ENCODE measurements around the gene SPON1.

Gene SPON1

DNA sequence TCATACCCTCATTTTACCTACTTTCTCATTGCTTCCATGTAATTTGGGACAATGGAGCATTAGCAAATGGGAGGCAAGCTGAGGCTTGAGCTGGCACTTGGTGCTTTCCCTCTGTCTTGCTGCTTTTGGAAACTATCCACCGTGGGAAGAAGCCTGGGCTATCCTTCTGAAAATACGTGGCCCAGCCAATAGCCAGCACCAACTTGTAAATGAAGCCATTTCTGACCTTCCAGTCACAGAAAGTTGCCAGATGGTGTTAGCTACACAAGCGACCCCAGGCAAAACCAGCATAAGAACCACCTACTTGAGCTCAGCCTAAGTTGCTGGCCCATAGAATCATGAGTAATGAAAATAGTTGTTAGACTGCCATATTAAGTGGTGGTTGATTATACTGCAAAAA is 18.5 kb upstream of the SPON1 start:
- no peak for DNase-seq (ENCODE audit: low spot score)

DNA sequence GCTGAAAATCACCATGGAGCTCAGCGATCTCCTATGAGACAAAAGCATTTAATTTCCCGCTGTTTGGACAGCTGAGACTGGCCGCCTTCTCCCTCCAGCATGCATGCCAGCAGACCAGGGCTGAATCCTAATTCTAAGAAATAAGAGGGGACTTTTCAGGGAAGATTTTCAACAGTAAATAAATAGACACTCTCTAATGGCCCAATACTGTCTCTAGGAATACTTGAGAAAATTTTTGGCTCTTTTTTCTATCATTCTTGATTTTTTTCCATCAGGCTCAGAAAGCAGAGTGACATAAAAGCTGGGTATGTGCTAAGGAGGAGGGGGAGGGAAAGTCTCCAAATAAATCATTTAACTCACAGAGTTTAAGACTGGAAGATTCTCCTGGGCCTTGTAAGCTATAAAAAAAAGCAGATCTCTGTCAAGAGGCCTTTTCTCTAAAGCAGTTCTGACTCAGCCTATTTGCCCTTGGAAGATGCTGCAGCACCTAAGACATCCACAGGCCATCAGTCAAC is 17.6 kb upstream of the SPON1 start:
- no peak for DNase-seq (ENCODE audit: low spot score)

DNA sequence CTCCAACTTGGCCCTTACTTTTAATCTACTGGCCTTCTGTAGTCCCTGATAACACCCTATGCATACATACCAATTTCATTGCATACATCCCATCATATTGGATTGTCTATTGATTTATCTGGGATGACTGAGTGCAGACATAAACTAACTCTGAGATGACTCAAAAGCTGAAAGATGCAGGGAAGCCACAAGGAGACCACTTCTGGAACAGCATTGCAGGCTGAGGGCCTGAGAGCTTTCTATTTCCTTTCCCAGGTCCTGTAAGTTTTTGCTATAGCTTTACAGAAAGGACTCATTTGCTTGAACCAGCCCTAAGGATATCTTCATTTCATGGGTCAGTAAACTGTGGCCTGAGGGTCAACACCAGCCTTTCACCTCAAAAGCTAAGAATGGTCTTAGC is 15.1 kb upstream of the SPON1 start:
- no peak for DNase-seq (ENCODE audit: low spot score)

DNA sequence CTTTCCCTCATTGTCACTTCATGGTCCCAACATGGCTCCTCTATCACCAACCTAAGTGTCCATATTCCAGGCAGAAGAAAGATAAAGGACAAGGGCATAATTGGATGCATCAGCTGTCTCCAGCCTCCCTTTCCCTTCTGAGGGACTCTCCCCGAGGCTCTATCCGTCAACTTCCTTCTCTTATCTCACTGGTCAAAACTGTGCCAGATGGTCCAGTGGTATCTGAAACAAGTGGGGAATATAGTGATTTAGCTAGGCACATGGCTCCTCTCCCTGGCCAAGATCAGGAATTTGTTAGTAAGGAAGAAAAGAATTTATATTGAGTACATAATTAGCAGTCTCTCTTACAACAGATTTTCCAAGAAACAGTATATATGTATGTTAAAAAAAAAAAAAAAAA is 12.6 kb upstream of the SPON1 start:
- no peak for DNase-seq (ENCODE audit: low spot score)

DNA sequence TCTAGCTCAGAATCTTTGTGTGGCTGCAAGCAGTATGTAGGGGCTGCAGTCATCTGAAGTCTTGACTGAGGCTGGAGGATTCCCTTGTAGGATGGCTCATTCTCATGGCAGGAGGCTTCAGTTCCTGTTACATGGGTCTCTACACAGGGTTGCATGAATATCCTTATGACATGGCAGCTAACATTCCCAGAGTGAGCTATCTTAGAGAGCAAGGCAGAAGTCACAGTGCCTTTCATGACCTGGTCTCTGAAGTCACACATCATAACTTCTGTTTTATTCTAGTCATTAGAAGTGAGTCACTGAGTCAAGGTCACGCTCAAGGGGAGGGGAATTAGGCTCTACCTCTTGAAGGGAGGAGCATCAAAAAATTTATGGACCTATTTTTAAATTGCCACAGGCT is 10.3 kb upstream of the SPON1 start:
- DNase-seq (ENCODE audit: low spot score) = no peak

DNA sequence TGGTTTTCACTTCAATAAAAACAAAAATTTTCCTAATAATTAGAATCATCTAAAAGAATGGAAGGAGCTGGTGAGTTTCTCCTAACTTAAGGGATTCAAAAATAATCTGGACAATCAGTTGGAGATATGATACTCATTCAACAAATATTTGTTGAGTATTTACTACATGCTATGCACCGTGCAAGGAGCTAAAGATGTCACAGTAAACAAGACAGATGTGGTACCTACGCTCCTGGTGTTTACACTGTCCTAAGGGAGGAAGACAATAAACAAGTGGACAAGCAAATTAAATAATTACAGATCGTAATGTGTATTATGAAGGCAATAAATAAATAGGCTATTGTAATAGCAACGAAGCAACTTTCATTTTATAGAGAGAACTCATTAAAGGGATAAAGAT is 9.9 kb upstream of the SPON1 start:
- DNase-seq (ENCODE audit: low spot score) = no peak

DNA sequence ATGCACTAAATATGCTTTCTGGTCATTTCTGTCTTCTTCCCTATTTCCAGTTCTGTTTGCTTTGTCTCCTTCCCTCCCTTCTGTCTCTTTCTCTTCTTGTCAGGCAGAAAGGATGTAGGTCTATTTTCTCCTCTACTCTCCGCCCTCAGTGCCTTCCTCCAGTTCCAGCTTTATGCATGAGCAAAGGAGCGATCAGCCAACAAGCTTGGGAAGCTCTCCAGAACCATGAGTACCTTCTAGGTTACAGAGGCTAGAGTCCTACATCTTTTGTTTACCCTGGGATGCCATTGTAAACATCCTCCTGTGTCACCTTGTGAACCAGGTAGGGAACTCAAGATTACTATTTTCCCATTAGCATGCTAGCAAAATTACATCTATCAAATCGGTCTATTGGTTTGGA is 7.9 kb upstream of the SPON1 start:
- DNase-seq (ENCODE audit: low spot score) = no peak

DNA sequence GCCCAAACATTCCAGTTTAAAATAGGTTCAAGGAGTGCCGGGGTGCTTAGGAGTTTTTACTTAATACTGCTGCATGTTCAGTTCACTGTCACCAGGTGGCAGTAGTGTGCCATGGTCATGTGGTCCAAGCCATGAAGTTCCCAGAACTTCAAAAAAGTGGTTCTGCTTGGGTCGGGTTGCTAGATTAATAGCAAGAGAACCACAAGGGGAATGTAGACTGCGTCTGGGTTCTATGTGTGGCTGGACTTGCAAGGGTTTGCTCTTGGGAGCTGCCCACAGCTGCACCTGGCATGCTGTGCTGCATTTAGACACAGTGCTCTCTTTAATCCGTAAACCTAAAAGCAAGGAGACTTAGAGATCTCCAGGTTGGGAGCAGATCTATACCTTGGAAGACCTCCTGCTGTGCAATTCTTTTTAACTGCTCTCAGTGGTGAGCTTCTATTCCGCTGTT is 6.5 kb upstream of the SPON1 start:
- peak; percentile 59 for DNase-seq (ENCODE audit: low spot score)

DNA sequence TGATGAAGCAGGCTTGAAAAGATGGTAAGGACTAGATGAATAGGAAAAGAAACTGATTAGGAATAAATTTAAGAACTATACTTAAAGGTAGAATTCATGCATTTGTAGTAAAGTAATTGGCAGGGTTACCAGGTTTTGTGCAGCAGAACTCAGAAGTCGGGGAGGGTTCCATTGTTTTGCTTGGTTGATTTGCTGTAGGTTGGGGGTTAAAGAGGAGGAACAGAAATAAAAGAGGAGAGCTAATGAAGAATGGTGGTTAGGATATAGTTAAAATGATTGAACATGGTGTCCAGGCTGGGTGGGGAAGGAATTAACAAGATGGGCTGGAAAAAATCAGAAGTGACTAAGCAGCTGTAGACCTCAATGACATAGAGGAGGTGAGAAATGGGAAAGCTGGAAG is 5.5 kb upstream of the SPON1 start:
- no peak for DNase-seq (ENCODE audit: low spot score)

DNA sequence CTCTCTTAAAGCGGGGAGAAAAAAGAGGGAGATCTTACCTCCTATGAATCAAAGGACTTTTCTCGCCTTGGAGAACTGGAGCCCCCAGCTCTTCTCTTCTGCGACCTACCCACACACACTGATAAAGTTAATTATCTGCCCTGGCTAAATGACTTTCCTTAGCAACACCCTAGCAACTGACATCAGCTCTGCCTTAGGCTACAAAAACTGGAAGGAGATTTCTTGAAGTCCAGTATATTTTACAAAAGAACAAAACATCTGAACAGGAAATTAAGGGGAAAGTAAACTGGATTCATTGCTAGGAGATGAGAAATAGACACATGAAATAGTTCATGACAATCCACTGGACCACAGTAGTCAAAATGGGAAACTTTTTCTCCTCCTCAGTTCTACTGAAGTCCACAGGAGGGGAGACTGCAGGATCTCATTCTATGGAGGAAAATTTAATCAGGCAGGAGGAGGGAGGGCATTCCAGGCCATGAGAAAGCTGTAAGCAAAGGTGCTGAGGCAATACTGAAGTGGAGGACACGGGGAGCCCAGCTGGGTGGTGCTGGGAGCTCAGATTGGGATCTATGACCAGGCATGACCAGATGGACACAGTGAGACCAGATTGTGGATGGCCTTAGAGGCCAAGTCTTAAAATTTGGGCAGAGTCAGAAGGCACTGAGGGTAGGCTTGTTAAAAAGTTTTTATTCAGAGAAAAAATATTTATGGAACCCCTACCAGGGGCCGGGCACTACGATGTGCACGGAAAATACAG is 3.7 kb upstream of the SPON1 start:
- DNase-seq (ENCODE audit: low spot score) = no peak

DNA sequence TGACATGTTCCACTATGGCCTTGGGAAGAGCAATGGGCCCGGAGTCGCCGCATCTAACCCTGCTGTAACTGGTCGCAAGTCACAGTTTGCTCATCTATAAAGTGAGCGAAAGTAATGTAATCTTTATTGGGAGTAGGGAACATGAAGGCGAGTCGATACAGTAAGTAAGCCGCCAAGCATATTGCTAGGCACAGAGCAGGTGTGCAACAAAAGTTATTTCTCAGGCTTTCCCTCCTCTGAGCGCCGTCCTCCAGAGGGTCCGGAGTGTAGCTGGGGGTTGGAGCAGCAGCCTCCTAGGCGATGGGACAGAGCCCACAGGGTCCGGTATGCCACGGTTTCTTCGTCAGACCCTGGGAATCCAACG is 343 bp upstream of the SPON1 start:
- no peak for DNase-seq (ENCODE audit: low spot score)

DNA sequence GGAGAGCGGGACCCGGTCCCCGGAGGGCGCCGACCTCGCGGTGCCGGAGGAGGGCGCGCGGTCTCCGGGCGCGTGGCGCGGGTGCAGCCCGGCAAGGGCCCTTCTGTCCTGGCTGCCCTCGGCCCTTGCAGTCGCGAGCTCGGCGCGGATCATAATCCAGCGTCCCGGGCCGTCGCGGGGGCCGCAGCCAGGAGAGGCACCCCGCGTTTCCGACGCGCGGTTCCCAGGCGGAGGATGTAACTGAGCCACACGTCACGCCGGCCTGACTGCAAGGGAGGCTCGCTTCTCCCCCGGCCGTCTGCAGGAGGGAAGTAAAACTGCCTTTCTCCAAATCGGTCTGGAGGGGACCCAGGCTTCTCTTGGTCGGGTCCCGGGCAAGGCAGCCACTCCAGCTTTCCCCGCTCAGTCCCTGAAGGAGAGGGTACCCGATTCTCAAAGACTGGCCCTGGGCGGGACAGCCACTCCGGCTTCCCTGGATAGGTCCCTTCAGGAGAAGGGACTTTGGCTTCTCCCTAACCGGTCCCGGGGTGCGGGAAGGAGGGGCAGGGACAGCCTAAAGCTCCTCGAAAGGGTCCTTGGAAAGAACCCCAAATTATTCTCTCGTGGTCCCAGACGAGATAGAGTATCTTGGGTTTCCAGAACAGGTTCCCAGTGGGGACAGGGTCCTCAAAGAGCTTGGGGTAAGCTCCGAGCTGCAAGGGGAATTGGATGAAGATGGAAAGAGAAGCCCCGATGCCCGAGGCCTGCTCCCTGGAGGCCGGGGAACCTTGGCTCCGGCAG is 836 bp downstream of the SPON1 start:
- no peak for DNase-seq (ENCODE audit: low spot score)

DNA sequence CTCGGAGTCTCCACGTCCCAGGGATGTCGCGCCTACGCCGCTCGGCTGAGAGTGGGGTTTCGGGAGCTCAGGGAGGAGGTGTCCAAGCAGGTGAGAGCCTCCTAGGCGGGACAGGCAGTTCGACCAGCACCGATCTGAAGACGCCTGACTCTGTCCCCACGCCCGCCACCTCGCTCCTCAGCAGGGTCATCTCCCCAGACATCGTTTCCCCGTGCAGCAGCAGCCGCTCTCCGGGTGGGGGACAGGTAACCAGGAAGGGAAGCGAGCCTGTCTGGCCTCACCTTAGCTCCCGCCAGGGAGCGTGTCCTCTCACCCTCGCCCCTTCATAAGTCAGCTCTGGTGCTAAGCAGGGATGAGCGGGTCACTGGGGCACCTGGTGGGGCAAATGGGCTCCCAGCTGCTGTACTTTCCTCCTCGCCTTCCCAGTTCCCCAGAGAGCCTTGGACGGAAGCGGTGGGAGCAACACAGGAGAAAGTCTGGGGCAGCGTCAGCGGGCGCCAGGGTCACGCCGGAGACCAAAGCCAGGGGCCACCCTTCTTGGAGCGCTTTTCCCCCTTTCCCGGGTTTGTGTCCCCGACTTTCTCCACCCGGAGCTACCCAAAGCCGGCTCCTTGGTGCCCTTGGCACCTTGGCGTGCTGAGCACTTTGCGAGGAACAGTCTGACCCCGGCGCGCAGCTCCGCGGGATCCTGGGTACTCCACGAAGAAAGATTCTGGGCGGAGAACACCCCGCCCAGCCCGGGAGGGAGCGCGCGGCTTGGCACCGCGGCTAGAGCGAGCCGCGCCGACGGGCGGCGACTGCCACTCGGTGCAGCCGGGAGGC is 1.6 kb downstream of the SPON1 start:
- no peak for DNase-seq (ENCODE audit: low spot score)

DNA sequence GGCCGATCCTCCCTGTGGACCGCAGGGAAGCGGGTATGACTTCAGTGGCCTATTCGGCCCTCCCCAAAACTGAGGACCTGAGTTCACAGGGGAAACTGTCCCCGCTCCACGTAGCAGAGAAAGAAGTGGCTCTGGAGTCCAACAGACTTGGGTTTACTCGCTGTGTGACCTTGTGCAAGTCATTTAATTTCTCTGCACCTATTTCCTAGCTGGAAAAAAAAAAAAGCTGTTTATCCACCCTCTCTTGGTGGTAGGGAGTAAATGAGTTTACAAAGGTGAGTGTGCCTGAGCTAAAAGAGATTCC is 2.2 kb downstream of the SPON1 start:
- DNase-seq (ENCODE audit: low spot score) = no peak

DNA sequence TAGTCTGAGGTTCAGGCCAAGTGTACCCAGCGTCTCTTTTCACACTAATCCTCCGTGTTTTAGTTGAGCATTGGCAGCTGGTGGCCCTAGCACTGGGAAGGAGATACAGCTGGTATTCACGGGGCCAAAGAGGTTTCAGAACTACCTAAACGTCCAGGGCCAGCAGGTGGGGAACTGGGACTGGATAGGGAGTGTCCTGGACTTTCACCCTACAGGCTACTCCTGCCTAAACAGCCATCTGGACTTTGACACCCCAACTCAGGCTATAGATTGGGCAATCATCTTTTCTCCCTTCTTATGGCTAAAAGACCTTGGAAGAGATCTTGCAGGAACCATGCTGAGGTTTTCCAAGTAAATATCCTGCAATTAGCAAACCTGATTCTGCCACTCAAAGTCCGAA is 2.8 kb downstream of the SPON1 start:
- DNase-seq (ENCODE audit: low spot score) = no peak

DNA sequence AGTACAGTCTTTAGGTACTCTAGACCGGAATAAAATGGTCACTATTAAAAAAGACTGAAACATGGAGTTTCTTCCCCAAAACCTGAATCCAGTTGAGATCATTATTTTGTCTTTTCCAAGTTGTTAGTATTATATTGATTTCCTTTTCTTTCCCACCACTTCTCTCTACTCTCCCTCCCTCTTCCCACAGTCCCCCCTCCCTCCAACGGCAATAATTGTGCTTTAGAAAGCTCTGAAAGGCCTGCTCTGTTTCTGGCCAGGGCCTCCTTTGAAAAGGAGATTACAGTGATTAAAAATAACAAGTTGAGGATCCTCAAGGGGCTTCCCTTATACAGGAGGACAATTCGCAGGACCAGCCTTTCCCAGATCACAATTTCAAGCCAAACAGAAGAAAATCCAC is 3.5 kb downstream of the SPON1 start:
- DNase-seq (ENCODE audit: low spot score) = no peak

DNA sequence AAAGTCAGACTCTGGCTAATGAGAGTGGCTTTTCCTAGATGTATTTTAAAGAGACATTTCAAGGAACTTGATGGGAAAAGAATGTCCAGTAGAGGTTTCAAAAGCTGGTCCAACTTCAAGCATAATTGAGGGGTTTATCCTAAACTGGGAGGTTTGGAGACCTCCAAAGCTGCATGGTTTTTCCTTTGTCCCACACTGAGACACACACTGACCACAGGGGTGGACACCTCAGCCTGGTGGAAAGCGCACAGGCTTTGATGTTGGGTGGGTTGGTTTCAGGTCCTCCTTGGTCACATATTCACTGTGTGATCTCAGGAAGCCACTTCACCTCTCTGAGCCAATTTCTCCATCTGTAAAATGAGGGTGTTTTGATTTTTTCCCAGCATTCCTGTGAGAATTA is 4.0 kb downstream of the SPON1 start:
- DNase-seq (ENCODE audit: low spot score) = no peak

DNA sequence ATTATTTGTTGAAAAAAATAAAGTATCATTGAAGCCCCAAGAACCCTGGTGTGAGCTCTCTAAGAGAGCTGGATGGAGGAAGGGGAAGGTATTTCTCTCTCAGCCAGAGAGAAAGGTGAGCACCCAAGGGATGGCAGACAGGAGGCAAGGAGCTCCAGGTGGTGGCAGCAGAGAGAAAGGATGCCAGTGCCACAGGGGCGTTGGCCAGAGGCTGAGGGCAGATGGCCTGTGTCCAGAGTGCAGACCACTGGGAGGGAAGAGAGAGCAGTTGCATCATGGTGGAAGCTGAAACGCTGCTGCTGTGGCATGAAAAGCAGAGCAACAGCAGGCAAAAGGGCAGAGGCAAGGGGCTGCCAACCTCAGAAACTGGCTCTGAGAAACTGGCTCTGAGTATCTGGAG is 8.5 kb downstream of the SPON1 start:
- DNase-seq (ENCODE audit: low spot score) = no peak

DNA sequence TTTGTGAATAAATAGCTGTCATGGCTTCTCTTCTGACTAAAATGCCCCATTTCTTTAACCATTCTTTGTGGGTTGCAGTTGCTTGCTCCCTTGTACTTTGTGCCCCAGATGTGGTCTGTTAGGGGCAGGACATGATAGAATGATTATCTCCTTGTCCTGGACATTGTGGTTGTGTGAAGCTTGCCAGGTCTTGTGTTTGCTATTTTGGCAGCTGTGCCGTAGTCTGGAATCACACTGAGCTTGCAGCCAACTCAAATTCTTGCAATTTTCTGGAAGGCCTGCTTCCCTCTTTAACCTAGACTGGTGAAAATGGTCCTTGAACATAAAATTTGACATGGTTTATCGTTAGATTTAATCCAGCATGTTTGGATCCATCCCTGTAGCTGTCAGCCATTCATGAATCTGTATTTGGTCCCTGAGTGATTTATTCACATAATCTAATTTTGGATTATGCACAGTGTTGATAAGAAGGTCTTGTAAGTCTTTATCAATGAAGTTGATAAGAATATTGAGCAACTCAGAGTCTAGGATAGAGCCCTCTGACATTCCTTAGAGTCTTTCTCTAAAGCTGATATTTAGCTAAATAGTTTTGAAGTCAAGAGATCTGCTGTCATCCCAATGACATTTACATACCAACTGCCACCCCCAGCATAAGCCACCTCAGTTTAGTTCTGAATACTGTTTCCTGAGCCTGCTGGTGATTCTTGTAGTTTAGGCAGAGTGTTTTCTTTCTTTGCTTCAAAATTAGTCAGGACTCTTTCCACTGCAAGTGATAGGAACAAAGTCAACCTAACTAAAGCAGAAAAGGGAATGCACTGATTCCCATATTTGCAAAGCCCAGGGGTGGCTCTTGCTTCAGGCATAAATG is 9.8 kb downstream of the SPON1 start:
- DNase-seq (ENCODE audit: low spot score) = peak; percentile 24

DNA sequence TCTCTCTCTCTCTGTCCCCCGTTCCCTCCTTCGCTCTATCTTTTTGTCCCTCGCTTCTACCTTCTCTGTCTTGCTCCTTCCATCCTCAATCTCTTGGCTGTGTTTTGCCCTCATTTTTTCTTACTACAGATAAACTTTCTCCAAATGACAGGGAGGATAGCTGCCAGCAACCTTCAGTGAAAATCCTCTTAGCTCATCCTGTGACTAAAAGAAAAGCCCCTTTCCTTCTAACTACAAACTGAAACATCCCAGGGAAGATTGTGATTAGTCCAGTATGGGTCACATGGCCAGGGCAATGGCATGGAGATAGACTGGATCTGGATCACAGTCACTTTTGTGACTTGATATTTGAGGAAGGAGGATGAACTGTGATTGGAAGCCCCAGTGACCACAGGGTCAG is 10.4 kb downstream of the SPON1 start:
- DNase-seq (ENCODE audit: low spot score) = no peak

DNA sequence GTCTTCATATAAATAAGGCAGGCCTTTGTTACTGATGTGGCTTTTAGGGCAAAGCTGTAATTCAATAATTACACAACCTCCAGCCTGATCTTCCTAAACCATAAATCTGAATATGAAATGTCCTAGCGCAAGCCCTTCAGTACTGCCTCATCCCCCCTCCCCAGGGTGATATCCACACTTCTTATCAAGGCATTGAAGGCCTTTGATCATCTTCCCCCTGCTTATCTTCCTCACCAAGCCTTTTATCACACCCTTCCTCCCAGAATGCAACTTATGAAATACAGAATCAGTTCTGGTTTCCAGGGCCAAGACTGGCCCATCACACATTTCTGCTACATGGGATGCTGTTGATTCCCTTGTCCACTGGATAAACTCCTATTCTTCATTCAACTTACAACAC is 12.1 kb downstream of the SPON1 start:
- no peak for DNase-seq (ENCODE audit: low spot score)
